Prostate gland (tissue), 2 donors: ENCODE data around the gene COL5A1. TPM values are rescaled to one million over a fixed set of nuclear protein-coding genes. Genes with fewer than 3 reads are reported as not detected.

ENCODE experiments used
- DNase-seq: peaks from one replicate; pipeline ENCODE4 v3.0.0-alpha.2; 2019; ENCODE audit warnings: low spot score
- H3K27ac ChIP-seq, 2 donors: fragments of 200-600 bp; sonication (generic); 2 replicates each; pipeline ENCODE4 v1.5.1; 2017 to 2019
- H3K27me3 ChIP-seq: fragments of 200-600 bp; sonication (generic); replicated peaks from 2 replicates; pipeline ENCODE4 v1.5.1; 2019; ENCODE audit not compliant: insufficient read depth
- H3K36me3 ChIP-seq, 2 donors: fragments of 200-600 bp; sonication (generic); 1 replicate in 1 of 2; 2 replicates in 1 of 2; pipeline versions ENCODE4 v1.5.1 to v1.8.1; 2017 to 2019
- H3K4me1 ChIP-seq: fragments of 200-600 bp; sonication (generic); replicated peaks from 2 replicates; pipeline ENCODE4 v1.5.1; 2019
- H3K4me3 ChIP-seq, 2 donors: fragments of 200-600 bp; sonication (generic); 2 replicates each; pipeline ENCODE4 v1.5.1; 2017 to 2019
- H3K9me3 ChIP-seq: fragments of 200-600 bp; sonication (generic); 2 replicates; pipeline ENCODE4 v1.5.1; 2017
- CTCF ChIP-seq, 4 experiments: fragments of 200-600 bp in 2 of 4; fragments of 450-650 bp in 2 of 4; sonication (generic) in 2 of 4; IDR thresholded peaks; 1 replicate in 3 of 4; 2 replicates in 1 of 4; pipeline ENCODE4 v1.5.1; 2016 to 2019; ENCODE audit warnings: antibody characterized with exemption in 4 of 4, mild to moderate bottlenecking in 2 of 4, moderate library complexity in 2 of 4
- POLR2A ChIP-seq: fragments of 450-650 bp; IDR thresholded peaks from one replicate; pipeline ENCODE4 v1.6.1; 2016; ENCODE audit warnings: antibody characterized with exemption, mild to moderate bottlenecking
- POLR2AphosphoS5 ChIP-seq: sonication (generic); formaldehyde crosslinking; IDR thresholded peaks from one replicate; pipeline ENCODE4 v1.6.1; 2017; ENCODE audit warnings: antibody characterized with exemption
- WGBS: methylation state at CpG from one replicate; pipeline ENCODE4 v1.1.5; 2018; 5-methylcytosine and 5-hydroxymethylcytosine counted together
- intact Hi-C: fragments of 100-400 bp; cut with DNase I; formaldehyde crosslinking; loops from one replicate; pipeline ENCODE4 v1.14.2; 2022
- total RNA-seq, 2 donors: library from RNA; depleted of rRNA; stranded (reverse); fragments of >200 nt; gene quantifications; one replicate each; pipeline ENCODE4 v1.1.0, GENCODE V29; 2016

COL5A1 gene
- total RNA-seq, 2 donors from 2014 or later: 16.9 to 36.0 TPM

- TF ChIP-seq CTCF (IDR thresholded peaks at IDR 0.05) (no peak), POLR2A (no peak), POLR2AphosphoS5 (no peak)
- no peaks in the 10 kb centered on the region for H3K4me1 ChIP-seq
- H3K9me3 ChIP-seq: no peaks in the 10 kb centered on the region
- no peak for DNase-seq
- no peaks in the 10 kb centered on the region for H3K27me3 ChIP-seq
- no peaks in the 10 kb centered on the region for H3K36me3 ChIP-seq
- WGBS: 97% methylated on average over 12 of the region's 21 CpGs
- no peak overlapping the region for H3K27ac ChIP-seq
- no peak overlapping the region for H3K4me3 ChIP-seq
- intact Hi-C loops: no loop called here
These were observed 109.0 kb downstream of the COL5A1 start for GRCh38 chr9:134750450-134751155.

GRCh38 chr9:134751622-134752021 is 110.0 kb downstream of the COL5A1 start:
- intact Hi-C loops: no loop called here
- no peak for DNase-seq
- WGBS: 78% methylated on average over 5 of the region's 5 CpGs
- no peaks in the 10 kb centered on the region for H3K36me3 ChIP-seq
- no peaks in the 10 kb centered on the region for H3K27me3 ChIP-seq
- H3K27ac ChIP-seq: no peak overlapping the region
- no peak overlapping the region for H3K4me3 ChIP-seq
- TF ChIP-seq POLR2A: no peak
- TF ChIP-seq POLR2AphosphoS5: no peak
- no peak for TF ChIP-seq CTCF (IDR thresholded peaks at IDR 0.05)
- no peaks in the 10 kb centered on the region for H3K4me1 ChIP-seq
- no peaks in the 10 kb centered on the region for H3K9me3 ChIP-seq

GRCh38 chr9:134752471-134753168 is 111.0 kb downstream of the COL5A1 start:
- no peaks in the 10 kb centered on the region for H3K36me3 ChIP-seq
- no peaks in the 10 kb centered on the region for H3K27me3 ChIP-seq
- 83% methylated on average over 16 of the region's 16 CpGs for WGBS
- H3K9me3 ChIP-seq: no peaks in the 10 kb centered on the region
- H3K4me1 ChIP-seq: no peaks in the 10 kb centered on the region
- intact Hi-C loops: no loop called here
- no peak overlapping the region for H3K4me3 ChIP-seq
- DNase-seq: no peak
- TF ChIP-seq POLR2AphosphoS5 (no peak), POLR2A (no peak)
- H3K27ac ChIP-seq: no peak overlapping the region

GRCh38 chr9:134753191-134753590 is 111.6 kb downstream of the COL5A1 start:
- H3K36me3 ChIP-seq: no peaks in the 10 kb centered on the region

More at GRCh38 chr9:134753191-134753590, 111.6 kb downstream of the COL5A1 start:
- DNase-seq: no peak
- no peak overlapping the region for H3K27ac ChIP-seq
- no peaks in the 10 kb centered on the region for H3K4me1 ChIP-seq
- intact Hi-C loops: no loop called here
- no peak overlapping the region for H3K4me3 ChIP-seq
- TF ChIP-seq CTCF (IDR thresholded peaks at IDR 0.05) (no peak), POLR2AphosphoS5 (no peak), POLR2A (no peak)
- H3K9me3 ChIP-seq: no peaks in the 10 kb centered on the region
- WGBS: 96% methylated on average over 11 of the region's 11 CpGs
- H3K27me3 ChIP-seq: no peaks in the 10 kb centered on the region
